Islet precursor cell (in vitro differentiated cells): ENCODE measurements around the gene PARN.
A peak's percentile ranks its signal among the peaks of the same experiment; 100 is the strongest.
"Not testable (repeated sequence)": the region's sequence is repeated elsewhere in the genome, so short reads cannot be mapped to it uniquely, and the experiment has no call there.

Experiments used
- DNase-seq: peaks from one replicate; pipeline ENCODE4 v3.0.0-alpha.2; 2018

Gene PARN

DNA sequence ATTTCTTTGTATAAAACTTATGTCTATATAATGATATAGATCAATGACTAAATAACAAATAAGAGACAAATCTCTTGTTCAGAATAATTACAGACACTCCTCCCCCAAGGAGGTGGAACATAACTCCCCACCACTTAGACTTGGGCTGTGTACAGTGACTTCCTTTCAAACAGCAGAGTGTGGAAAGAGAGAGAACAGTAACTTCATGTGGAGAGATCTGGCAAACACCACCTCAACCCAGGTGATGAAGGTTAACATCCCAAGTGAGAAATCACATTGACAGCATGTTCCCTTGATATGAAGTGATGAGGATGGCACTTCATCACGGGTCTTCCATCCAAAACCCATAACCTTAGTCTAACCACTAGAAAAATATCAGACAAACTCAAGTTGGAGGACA lies 169.3 kb downstream of the PARN start:
- no peak for DNase-seq

DNA sequence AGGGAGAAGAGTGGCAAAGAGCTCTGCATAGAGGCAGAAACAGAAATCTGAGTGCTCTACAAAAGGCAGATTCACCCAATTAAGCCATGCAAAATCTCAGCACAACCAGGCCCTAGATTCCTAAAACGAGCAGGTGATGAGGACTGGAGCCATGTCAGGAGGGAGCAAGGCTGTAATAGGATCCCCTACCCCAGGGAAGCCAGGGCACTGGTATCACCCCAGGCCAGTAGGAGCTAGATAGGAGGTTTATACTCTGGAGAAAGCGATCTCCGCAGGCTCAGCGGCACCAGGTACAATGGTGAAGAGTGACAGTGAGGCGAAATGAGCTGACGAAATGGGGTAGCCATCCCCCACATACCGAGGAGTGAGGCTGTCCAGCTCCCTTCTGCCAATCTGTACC lies 171.5 kb downstream of the PARN start:
- no peak for DNase-seq

DNA sequence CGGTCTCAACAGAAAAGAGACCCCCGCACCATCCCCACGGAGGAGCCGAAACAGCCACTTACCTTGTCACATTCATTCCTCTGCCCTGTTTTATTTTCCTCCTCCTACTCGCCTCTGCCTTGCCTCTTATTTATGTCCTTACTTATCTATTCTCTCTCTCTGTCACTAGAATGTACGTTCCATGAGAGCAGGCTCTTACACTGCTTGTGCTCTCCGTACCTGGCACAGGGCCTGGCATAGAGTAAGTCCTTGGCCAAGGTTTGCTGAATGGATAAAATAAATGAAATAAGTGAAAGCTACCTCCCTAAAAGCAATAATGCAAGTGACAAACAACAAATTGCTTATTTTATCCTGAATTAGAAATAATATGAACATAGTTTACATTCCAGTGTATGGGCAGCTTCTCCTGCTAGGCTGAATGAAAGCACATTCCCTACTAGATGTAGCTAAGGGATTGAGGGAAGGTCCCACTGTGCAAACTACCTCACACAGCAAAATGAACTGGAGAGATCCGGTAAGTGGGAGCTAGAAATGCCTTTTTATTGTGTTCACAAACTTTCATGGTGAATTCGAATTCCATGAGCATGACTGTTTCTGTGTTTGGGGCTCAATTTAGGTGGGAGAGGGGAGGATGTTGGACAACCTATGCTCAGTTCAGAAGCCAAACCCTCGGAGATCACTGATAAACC lies 173.1 kb downstream of the PARN start:
- DNase-seq = no peak

DNA sequence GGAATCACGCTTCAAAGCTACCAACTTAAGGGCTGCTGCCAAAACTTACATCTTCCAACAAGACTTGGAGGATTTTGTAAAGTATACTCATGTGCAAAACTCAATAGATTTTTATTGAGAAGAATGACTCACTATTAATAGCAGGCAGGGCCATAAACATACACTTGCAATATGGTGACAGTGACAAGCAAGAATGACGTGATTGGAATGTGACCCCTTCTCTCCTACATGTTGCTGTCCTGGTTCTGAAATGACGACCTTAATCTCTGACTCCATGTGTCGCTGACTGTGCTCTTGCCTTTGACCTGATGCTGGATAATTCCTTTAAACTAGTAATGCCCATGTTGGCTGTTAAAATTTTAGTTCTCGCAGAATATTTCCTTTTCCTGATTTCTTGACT lies 174.5 kb downstream of the PARN start:
- DNase-seq = no peak

DNA sequence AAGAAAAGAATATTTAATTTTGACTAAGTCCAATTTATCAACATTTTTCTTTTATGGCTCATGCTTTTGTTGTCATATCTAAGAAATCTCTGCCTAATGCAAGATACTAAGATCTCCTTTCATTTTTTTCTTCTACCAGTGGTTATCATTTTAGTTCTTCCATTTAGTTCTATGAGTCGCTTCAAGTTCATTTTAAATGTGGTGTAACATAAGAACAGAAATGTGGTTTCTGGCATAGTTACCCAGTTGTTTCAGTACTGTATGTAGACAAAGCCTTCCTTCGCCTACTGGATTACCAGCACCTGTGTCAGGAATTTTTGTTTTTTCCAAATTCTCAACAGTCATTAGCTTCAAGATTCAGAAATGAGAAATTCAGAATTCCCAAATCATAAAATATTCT lies 175.7 kb downstream of the PARN start:
- no peak for DNase-seq

DNA sequence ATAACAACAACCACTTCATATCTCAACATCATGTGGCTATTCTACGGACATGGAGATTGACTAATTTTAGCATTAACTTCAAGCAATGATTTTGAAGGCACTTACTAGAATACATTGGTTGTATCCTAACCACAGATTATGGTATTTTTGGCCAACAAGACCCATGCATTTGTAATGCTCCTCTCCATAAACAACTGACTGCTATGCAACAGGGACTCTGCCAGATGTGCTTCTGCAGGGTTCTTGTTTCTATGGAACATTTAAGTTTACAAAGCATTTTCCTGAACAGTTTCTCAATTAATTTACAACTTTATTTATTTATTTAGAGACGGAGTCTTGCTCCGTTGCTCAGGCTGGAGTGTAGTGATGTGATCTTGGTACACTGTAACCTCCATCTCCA lies 178.0 kb downstream of the PARN start:
- DNase-seq = no peak

DNA sequence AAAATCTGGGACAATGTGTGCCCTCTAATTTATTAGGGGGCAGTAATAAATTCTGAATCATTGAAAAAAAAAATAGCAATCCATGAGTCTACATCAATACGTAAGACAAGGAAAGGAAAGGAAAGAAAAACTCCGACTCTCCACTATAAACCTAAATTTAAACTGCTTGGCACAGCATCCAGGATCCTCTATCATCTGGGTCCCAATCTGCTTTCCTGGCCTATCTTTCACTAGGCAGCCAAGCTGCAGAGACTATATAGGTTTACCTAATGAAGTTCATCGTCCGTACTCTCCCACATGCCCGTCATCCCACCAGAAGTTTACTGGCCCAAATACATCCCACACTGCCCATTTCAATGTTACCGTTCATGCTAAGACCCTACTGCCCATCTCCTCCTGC lies 179.2 kb downstream of the PARN start:
- no peak for DNase-seq

DNA sequence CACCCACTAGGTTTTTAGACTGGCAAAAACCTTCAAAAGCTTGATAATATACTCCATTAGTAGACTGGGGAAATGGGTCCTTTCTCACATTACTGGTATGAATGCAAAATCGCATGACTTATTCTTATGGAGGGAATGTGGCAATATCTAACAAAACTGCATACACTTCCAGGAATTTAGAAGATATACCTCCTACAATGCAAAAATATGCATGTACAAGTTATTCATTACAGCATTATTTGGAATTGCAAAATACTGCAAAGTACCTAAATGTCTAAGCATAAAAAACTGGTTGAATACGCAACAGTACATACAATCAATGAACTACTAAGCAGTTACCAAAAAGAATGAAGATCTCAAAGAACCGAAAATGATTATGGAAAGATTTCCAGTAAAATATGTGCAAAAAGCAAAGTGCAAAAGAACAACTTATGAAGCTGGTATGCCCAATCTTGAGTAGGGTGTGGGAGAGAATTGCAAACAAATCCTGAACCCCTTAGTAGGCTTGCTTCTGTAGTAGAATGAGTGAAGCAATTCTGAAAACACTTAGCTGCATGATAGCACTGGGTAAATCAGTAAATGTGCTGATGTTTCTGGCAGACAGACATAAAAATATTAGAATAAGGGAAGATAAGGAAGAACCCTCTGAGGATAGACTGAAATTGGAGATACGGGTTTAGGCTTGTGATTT lies 180.1 kb downstream of the PARN start:
- no peak for DNase-seq

DNA sequence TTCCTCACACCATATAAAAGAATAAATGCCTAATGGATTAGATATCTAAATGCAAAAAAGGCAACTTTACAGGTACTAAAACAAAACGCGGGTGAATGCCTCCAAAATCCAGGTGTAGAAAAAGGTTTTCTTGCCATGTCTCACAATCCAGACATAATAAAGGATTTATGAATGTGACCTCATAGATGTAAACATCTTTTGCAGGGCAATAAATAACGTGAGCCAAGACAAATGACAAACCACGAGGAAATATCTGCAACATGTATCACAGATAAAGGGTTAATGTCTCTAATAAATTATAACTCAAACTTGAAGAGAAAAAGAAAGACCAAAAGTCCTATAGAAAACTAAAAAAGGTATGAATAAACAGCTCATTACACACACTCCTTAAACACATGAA lies 180.7 kb downstream of the PARN start:
- no peak for DNase-seq

DNA sequence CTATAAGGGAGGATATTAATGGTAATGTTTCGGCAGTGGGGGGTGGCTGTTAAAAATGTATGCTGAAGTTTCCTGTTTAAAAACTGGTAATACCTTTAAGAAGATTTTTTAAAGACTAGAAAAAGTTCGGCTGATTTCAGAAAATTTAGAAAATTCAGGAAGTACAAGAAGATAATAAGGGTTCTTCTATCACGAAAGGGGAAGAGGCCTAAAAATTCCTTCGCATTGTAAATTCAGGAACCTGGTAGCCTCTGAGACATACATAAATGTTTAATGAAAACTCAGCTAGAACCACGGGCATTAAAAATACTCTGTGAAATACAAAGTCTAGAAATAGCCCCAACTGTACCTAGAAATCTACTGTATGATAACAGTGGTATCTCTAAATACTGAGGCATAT lies 181.2 kb downstream of the PARN start:
- DNase-seq = no peak

DNA sequence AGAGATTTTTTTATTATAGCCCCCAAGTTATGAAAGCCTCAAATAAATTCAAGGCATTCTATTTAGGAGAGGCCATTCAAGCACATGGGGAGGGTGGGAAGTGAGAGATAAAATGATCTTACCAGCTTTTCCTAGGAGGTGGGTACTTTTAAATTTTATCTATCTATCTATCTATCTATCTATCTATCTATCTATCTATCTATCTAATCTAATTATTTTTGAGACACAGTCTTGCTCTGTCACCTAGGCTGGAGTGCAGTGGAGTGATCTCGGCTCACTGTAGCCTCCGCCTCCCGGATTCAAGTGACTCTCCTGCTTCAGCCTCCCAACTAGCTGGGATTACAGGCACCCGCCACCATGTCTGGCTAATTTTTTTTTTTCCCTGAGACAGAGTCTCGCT lies 182.3 kb downstream of the PARN start:
- DNase-seq = no peak

DNA sequence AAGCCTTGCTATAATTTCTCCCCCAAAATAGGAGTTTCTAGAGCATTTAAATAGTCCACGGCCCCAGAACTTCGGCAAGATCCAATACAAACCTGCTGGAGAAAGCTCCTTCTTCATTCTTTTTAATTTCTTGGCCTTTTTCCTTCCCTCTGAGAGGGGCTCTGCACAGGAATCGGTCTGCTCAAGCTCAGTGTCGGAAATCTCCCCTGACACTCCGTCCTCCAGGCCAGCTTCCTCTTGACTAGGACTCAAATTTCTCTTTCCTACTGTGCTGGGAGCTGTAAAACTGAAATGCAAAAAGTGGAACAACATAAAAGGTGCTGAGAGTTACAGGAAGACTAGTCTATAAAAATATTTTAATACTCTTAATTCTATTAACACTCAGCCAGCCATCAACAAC lies 183.3 kb downstream of the PARN start:
- DNase-seq = no peak

DNA sequence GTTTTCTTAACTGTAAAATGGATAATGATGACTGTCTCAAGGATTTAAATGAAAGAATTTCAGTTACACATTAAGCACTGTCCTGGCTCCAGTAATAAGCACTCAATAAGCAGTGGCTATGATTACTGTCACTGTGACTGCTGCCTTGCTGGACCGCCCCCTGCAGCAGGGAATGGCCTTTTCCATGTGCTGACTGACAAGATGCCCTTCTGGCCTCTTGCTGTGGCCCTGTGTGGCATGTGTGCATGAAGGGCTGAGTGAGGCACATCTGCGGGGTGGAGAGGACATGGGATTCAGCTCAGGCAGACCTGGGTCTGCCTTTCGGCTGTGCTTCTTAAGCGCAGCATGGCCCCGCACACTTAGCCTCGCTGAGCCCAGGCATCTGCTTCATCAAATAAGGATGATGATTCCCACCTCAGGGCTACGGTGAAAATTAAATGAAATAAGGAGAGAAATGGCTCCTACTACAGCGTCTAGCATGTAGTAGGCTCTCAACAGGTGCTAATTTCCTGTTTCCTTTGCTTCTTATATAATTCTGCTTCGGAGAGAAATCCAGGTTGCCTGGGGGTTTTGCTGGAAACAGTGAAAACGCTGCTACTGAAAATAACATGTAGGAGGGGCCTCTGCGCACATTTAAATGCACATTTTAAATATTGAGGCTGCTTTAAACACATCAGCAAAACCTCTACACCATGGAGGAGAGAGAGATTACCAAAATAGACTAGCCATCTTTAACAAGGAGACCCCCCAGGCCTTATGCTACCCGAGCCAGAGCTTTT lies 183.9 kb downstream of the PARN start:
- no peak for DNase-seq

DNA sequence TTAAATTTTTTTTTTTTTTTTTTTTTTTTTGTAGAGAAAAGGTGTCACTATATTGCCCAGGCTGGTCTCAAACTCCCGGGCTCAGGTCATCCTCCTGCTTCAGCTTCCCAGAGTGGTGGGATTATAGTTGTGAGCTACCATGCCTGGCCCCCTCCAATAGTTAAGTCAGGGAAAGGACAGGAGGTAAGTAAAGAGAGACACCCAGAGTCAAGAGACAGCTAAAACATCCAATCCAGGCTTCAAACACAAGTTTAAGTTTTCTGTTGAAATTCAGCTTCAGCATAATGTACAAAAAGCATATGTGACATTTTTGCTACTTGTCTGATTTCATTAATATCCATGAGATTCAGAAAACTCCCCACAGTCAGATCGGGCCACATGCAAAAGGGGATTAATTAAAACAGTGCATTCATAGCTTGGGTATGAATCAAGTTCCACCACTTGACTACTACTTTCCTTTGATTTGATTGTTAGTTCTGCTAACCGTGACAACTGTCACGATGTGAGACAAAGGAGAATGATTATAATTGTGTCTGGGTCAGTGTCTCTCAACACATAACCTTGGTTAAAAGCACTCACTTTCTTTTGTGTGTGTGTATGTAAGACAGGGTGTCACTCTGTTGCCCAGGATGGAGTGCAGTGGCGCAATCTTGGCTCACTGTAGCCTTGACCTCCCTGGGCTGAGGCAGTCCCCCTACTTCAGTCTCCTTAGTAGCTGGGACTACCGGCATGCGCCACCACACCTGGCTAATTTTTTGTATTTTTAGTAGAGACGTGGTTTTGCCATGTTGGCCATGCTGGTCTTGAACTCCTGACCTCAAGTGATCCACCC lies 184.9 kb downstream of the PARN start:
- no peak for DNase-seq

DNA sequence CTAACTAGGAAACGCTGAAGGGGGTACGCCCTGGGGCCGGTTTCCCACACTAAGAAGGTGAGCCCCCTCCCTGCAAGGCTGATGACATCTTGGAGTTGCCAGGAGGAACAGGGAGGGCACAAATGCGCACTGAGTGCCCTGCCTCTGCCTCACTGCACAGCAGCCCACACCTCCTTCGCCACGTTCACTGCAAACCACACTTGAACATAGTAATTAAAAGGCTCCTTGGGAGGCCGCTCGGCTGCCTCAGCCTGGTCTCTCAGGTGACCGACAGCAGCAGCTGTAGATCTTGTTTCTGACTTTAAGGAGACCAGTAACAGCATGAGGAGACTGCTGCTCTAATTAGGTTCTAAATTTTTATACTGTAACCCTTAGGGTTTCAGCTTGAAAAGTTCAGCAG lies 188.5 kb downstream of the PARN start:
- DNase-seq = peak; percentile 51

DNA sequence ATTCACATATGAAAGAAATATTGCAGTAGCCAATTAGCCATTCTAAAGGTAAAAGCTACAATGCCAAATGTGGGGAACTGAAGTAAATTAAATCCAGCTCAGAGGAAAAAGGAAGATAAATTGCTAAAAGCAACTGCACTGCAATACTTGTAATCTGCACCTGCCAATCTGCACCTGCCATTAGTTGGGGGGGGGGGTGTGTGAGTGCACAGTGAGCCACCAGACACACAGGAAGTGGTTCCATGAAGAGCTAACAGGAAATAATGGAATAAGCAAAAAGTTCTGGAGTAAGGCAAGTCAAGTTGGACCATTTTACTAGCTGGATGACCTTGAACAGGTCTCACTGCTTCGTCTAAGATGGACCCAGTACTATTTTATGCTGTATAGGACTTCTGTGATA lies 191.8 kb downstream of the PARN start:
- DNase-seq = no peak

DNA sequence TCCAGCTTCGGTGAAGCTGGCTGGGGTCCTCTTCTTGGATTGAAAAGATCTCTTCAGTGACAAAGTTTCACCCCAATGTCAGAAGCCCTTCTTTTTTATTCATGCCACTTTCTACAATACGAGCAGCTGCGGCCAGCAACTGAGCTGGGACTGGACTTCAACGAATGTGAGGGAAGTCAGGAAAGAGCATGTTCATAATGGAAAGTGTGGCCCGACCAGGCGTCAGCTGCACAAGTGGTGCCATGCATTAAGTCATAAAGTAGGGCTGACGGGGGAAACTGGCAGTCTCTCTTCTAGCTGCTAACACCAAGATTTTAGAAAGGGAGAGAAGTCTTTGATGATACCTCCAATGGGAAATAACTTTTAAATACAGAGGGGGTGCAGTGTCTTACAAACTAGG lies 192.6 kb downstream of the PARN start:
- DNase-seq = no peak

DNA sequence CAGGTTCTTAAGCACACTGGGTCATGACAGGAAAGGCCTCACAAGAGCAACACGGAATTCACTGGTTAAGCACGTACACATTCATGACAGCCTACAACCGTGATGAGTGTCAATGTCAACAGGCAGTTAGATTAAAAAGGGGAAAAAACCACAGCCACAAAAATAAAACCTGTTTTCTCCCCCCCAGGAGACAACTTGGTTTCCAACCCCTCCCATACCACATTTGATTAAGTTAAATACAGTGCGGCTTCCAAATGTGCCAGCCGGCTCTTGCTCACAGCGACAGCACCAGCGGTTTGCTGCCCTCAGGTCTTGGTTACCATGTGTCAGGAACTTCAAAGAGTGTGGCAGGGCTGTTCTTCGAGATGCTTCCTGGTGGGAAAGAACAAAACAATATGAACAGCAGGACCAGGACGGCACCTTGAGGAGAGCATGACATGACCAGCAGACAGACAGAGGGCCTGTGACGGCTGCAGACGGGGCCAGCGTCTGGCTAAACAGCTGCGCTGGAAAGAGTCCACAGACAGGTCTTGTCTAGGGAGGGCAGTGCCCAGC lies 193.6 kb downstream of the PARN start:
- DNase-seq = peak; percentile 69

DNA sequence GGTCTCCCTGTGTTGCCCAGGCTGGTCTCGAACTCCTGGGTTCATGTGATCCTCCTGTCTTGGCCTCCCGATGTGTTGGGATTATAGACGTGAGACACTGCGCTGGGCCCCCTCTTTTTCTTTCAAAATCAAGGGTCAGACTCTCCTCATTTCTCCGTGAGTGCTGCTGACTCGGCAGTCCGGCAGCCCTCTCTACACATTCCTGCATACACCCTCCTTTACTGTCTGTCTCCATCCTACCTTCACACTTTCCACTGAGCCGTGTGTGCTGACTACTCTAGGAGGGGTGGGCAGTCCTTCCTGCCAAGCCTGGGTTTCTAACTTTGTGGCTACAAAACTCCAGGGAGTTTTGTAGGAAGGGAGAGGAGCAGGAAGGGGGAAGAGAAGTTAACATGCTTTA lies 195.2 kb downstream of the PARN start:
- DNase-seq = peak; percentile 68

DNA sequence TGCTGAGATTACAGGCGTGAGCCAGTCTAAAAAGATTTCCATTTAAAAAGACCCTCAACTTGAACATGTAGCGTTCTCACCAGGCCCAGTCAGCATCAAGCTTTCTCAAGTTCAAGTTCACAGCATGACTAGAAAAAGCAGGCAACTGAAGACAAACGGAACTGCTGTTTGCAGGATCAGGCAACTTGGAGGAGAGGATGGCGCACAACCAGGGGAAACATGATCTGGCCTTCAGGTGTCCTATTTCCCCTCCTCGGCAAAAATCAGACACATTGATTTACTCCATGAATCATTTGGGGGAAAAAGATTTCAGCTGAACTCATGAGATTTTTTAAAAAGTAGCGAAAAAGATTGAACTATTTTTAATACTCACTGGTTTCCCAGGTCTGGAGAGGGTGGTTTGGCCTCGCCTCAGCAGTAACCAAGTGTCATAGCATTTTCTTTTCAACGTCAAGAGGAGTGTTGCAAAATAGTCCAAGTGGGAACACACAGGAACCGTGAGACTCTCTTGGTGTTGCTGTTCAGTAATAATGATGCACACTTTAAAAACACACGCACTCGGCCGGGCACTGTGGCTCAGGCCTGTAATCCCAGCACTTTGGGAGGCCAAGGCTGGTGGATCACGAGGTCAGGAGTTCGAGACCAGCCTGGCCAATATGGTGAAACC lies 201.0 kb downstream of the PARN start:
- not testable (repeated sequence) for DNase-seq

DNA sequence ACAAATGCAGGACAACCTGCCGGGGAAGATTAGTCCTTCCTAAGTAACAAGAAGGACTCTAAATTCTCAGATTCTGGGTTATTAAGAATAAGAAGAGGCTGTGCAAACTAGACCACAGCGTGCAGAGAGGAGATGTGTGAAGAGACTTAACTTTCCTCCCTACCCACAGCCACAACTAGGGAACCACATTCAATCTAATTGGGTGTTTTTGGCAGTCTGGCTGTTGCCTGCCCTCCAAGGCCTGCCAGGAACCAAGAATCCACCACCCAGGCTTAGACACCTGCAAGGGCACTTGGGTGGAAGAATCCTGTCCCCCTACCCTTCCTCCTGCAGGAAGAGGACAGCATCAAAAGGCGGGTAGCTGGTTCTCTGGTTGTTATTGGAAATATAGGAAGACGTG lies 202.0 kb downstream of the PARN start:
- DNase-seq = no peak

DNA sequence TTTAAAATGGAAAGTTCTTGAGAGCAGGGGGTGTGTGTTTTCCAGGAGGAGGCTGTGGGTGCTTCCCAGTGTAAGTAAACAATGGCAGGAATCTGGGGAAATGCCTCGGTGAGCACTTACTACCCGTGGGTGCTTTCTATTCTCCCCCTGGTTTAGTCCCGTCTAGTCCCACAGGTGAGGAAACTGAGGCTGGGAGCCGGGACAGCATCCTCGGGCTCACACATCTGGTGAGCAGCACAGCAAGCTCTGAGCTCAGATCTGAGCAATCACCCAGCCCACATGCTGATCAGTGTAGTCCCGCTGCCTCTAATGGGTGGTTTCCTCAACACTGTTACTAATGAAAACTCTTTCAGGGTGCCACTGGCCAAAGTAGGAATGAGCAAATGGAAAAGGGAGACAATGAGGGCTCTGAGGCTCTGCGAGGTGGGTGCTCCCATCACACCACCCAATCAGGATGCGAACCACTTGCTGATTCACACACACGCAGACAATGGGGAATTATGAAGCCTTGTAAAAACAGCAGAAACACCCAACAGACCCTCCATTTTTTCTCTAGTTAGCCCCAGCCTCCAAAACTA lies 202.6 kb downstream of the PARN start:
- no peak for DNase-seq
